NCI-H1436 (cell line): Measurements from ENCODE around the gene TEX2.
"Not testable (repeated sequence)": the region's sequence is repeated elsewhere in the genome, so short reads cannot be mapped to it uniquely, and the experiment has no call there.

Experiments
- DNase-seq: peaks from one replicate; lab custom pipeline; 2025; lab: John Stamatoyannopoulos, UW

The TEX2 gene

GRCh38 chr17:64138441-64138840 lies 124.6 kb downstream of the TEX2 start:
- no peak for DNase-seq

GRCh38 chr17:64135000-64135399 lies 128.1 kb downstream of the TEX2 start:
- DNase-seq, result no peak

- no peak for DNase-seq
These were observed 128.7 kb downstream of the TEX2 start for GRCh38 chr17:64134216-64134970.

GRCh38 chr17:64133546-64134215 lies 129.4 kb downstream of the TEX2 start:
- DNase-seq, result peak; percentile 81

GRCh38 chr17:64131606-64132270 lies 131.3 kb downstream of the TEX2 start:
- DNase-seq, result no peak

- no peak for DNase-seq
These were observed 132.5 kb downstream of the TEX2 start for GRCh38 chr17:64130559-64131001.

GRCh38 chr17:64129765-64130558 lies 133.1 kb downstream of the TEX2 start, which contains the start of gene ERN1:
Gene ERN1 (minus strand): TSS chr17:64130144. CDS start chr17:64130029, 115 bp downstream.
- peak; percentile 82 for DNase-seq

GRCh38 chr17:64129515-64129764 lies 133.6 kb downstream of the TEX2 start:
- no peak for DNase-seq

GRCh38 chr17:64128787-64129514 lies 134.1 kb downstream of the TEX2 start:
- no peak for DNase-seq

GRCh38 chr17:64126918-64127317 lies 136.1 kb downstream of the TEX2 start:
- no peak for DNase-seq

GRCh38 chr17:64125937-64126336 lies 137.1 kb downstream of the TEX2 start:
- DNase-seq, result no peak

GRCh38 chr17:64124609-64125008 lies 138.5 kb downstream of the TEX2 start:
- no peak for DNase-seq

- no peak for DNase-seq
These were observed 139.9 kb downstream of the TEX2 start for GRCh38 chr17:64123114-64123513.

GRCh38 chr17:64120972-64121786 lies 141.9 kb downstream of the TEX2 start:
- DNase-seq, result not testable (repeated sequence)

- DNase-seq, result no peak
These were observed 142.8 kb downstream of the TEX2 start for GRCh38 chr17:64120159-64120810.

- no peak for DNase-seq
These were observed 144.8 kb downstream of the TEX2 start for GRCh38 chr17:64117981-64118979.

GRCh38 chr17:64115822-64116534 lies 147.1 kb downstream of the TEX2 start:
- no peak for DNase-seq

GRCh38 chr17:64115043-64115698 lies 147.9 kb downstream of the TEX2 start:
- no peak for DNase-seq
